HepG2 (cell line): Measurements from ENCODE around the gene PSMD12. TPM values are rescaled to one million over a fixed set of nuclear protein-coding genes. Genes with fewer than 3 reads are reported as not detected.

ENCODE experiments used
- ATAC-seq: fragments of 200-7000 bp; cut with Tn5 transposase; 3 replicates; pipeline ENCODE4 v1.9.1; 2020; ENCODE audit warnings: mild to moderate bottlenecking, moderate library complexity
- BruUV-seq: library from RNA; stranded (reverse); fragments of 400-500 nt; replicated peaks from 2 replicates; lab custom pipeline; 2021; lab: Mats Ljungman, UMichigan
- CTCF ChIA-PET: fragments of 300-600 bp; formaldehyde crosslinking; extraction: SDS; loops from one replicate; lab custom pipeline; 2021; ENCODE audit warnings: low total read pairs, inconsistent platforms, low intra/inter-chr PET ratio; lab: Yijun Ruan, JAX
- POLR2A ChIA-PET: fragments of 350-600 bp; sonication (Branson Sonifier 250); formaldehyde crosslinking; loops from one replicate; lab custom pipeline; 2020; ENCODE audit warnings: antibody characterized with exemption, inconsistent platforms; lab: Yijun Ruan, JAX
- DNase-seq: peaks from one replicate; pipeline ENCODE4 v3.0.0-alpha.2; 2015; ENCODE audit warnings: low spot score
- FAIRE-seq: peaks from 3 replicates; lab custom pipeline; 2011; peaks lifted over from hg19 to GRCh38; lab: Jason Lieb, UNC
- H2AFZ ChIP-seq: one replicate; pipeline ENCODE4 v1.6.1; 2011; ENCODE audit warnings: low read length, inconsistent platforms
- H3K27ac ChIP-seq: fragments of 300-600 bp; 3 replicates; pipeline ENCODE4 v1.8.0; 2011; ENCODE audit warnings: mixed run types, mild to moderate bottlenecking, mixed read lengths, low read length, inconsistent platforms; ENCODE audit not compliant: insufficient read depth; ENCODE audit errors: extremely low read length
- H3K27me3 ChIP-seq, 2 experiments: fragments of 200-600 bp in 1 of 2; 2 replicates in 1 of 2; 3 replicates in 1 of 2; pipeline versions ENCODE4 v1.6.0 to v1.8.0; 2011; ENCODE audit warnings: low read length in 2 of 2, mild to moderate bottlenecking in 2 of 2, moderate library complexity in 2 of 2, inconsistent platforms in 1 of 2; ENCODE audit not compliant: insufficient read depth in 2 of 2, control insufficient read depth in 1 of 2
- H3K36me3 ChIP-seq, 2 experiments: fragments of 200-600 bp in 1 of 2; replicated peaks in 1 of 2; 2 replicates in 1 of 2; 3 replicates in 1 of 2; pipeline versions ENCODE4 v1.5.1 to v1.8.0; 2011; ENCODE audit warnings: low read length in 2 of 2, inconsistent platforms in 1 of 2; ENCODE audit not compliant: insufficient read depth in 2 of 2, control insufficient read depth in 1 of 2
- H3K4me1 ChIP-seq: 2 replicates; pipeline ENCODE4 v1.5.1; 2012; ENCODE audit warnings: low read length, inconsistent platforms; ENCODE audit not compliant: insufficient read depth
- H3K4me2 ChIP-seq: 2 replicates; pipeline ENCODE4 v1.6.0; 2011; ENCODE audit warnings: low read depth, low read length, inconsistent platforms
- H3K4me3 ChIP-seq, 3 experiments: fragments of 200-600 bp in 1 of 3; sonication (generic), shearing (Covaris generic) in 1 of 3; replicated peaks in 1 of 3; 2 replicates each; pipeline ENCODE4 v1.5.1; 2011 to 2016; ENCODE audit warnings: low read length in 3 of 3, inconsistent platforms in 2 of 3, low read depth in 2 of 3, mild to moderate bottlenecking in 2 of 3, control low read depth in 1 of 3, mixed read lengths in 1 of 3; ENCODE audit not compliant: insufficient read depth in 1 of 3
- H3K79me2 ChIP-seq: one replicate; pipeline ENCODE4 v1.6.1; 2011; ENCODE audit warnings: low read length, inconsistent platforms; ENCODE audit not compliant: insufficient read depth
- H3K9ac ChIP-seq: 2 replicates; pipeline ENCODE4 v1.6.0; 2011; ENCODE audit warnings: mild to moderate bottlenecking, low read depth, low read length, inconsistent platforms; ENCODE audit not compliant: insufficient read depth
- H3K9me3 ChIP-seq: 2 replicates; pipeline ENCODE4 v1.5.1; 2012; ENCODE audit warnings: mild to moderate bottlenecking, low read length
- H4K20me1 ChIP-seq: 2 replicates; pipeline ENCODE4 v1.6.0; 2011; ENCODE audit warnings: inconsistent platforms, mild to moderate bottlenecking, low read length, moderate library complexity; ENCODE audit not compliant: insufficient read depth
- AKAP8 ChIP-seq: sonication (generic); formaldehyde crosslinking; IDR thresholded peaks from 2 replicates; pipeline ENCODE4 v1.5.1; 2020; ENCODE audit warnings: mild to moderate bottlenecking, missing genetic modification reagents
- EED ChIP-seq: sonication (generic); formaldehyde crosslinking; IDR thresholded peaks from 2 replicates; pipeline ENCODE4 v1.5.0; 2020; ENCODE audit warnings: mild to moderate bottlenecking, missing genetic modification reagents
- GATAD1 ChIP-seq: IDR thresholded peaks from 2 replicates; pipeline ENCODE4 v1.6.1; 2016; ENCODE audit warnings: missing genetic modification reagents, missing compliant biosample characterization
- GZF1 ChIP-seq: sonication (generic); formaldehyde crosslinking; IDR thresholded peaks from 2 replicates; pipeline ENCODE4 v1.5.1; 2020; ENCODE audit warnings: mild to moderate bottlenecking, missing genetic modification reagents
- HINFP ChIP-seq: sonication (generic); formaldehyde crosslinking; IDR thresholded peaks from 2 replicates; pipeline ENCODE4 v1.4.0; 2020; ENCODE audit warnings: low read depth, mild to moderate bottlenecking, missing genetic modification reagents
- JARID2 ChIP-seq: sonication (generic); formaldehyde crosslinking; IDR thresholded peaks from 2 replicates; pipeline ENCODE4 v1.8.1; 2023; ENCODE audit warnings: missing genetic modification reagents, inconsistent platforms; ENCODE audit not compliant: insufficient replicate concordance
- KMT2B ChIP-seq: IDR thresholded peaks from 2 replicates; pipeline ENCODE4 v1.6.1; 2016; ENCODE audit warnings: missing genetic modification reagents, missing compliant biosample characterization
- MAZ ChIP-seq, 2 experiments: sonication (generic) in 1 of 2; formaldehyde crosslinking in 1 of 2; IDR thresholded peaks; 2 replicates each; pipeline versions ENCODE4 v1.5.0 to v1.6.1; 2012 to 2020; ENCODE audit warnings: low read depth in 2 of 2, mild to moderate bottlenecking in 2 of 2, borderline replicate concordance in 1 of 2, improper control_type of control experiment in 1 of 2, low read length in 1 of 2, missing genetic modification reagents in 1 of 2, moderate library complexity in 1 of 2
- MEF2D ChIP-seq: sonication (generic); formaldehyde crosslinking; IDR thresholded peaks from 2 replicates; pipeline ENCODE4 v1.5.1; 2020; ENCODE audit warnings: mild to moderate bottlenecking, missing genetic modification reagents
- PAX8 ChIP-seq: sonication (generic); formaldehyde crosslinking; IDR thresholded peaks from 2 replicates; pipeline ENCODE4 v1.8.0; 2022; ENCODE audit warnings: mild to moderate bottlenecking, missing genetic modification reagents, borderline replicate concordance
- TARDBP ChIP-seq: sonication (generic); formaldehyde crosslinking; IDR thresholded peaks from 2 replicates; pipeline ENCODE4 v1.8.0; 2022; ENCODE audit warnings: mild to moderate bottlenecking, missing genetic modification reagents
- XRCC5 ChIP-seq: fragments of 200-400 bp; formaldehyde crosslinking; optimal IDR thresholded peaks from 2 replicates; pipeline ENCODE3; 2017; ENCODE audit warnings: mild to moderate bottlenecking, low read length
- YY1 ChIP-seq: IDR thresholded peaks from 2 replicates; pipeline ENCODE4 v1.6.1; 2011; ENCODE audit warnings: low read length, low read depth, moderate library complexity, mild to moderate bottlenecking; ENCODE audit not compliant: insufficient read depth, insufficient replicate concordance
- ZBTB7B ChIP-seq: sonication (generic); formaldehyde crosslinking; IDR thresholded peaks from 2 replicates; pipeline ENCODE4 v1.4.0; 2020; ENCODE audit warnings: missing genetic modification reagents
- ZNF17 ChIP-seq: sonication (generic); formaldehyde crosslinking; IDR thresholded peaks from 2 replicates; pipeline ENCODE4 v1.5.0; 2020; ENCODE audit warnings: mild to moderate bottlenecking, missing genetic modification reagents
- ZNF225 ChIP-seq: sonication (generic); formaldehyde crosslinking; IDR thresholded peaks from 2 replicates; pipeline ENCODE4 v1.4.0; 2020; ENCODE audit warnings: mild to moderate bottlenecking, missing genetic modification reagents
- ZNF350 ChIP-seq: sonication (generic); formaldehyde crosslinking; IDR thresholded peaks from 2 replicates; pipeline ENCODE4 v1.4.0; 2020; ENCODE audit warnings: mild to moderate bottlenecking, low read depth, missing genetic modification reagents, borderline replicate concordance
- ZNF589 ChIP-seq: sonication (generic); formaldehyde crosslinking; conservative IDR thresholded peaks from 2 replicates; pipeline ENCODE4 v1.8.0; 2022; ENCODE audit warnings: mild to moderate bottlenecking, moderate library complexity, missing genetic modification reagents
- ZNF614 ChIP-seq: IDR thresholded peaks from 2 replicates; pipeline ENCODE4 v1.6.1; 2018; ENCODE audit warnings: missing biosample characterization, missing genetic modification reagents, inconsistent platforms, borderline replicate concordance
- ZNF652 ChIP-seq: IDR thresholded peaks from 2 replicates; pipeline ENCODE4 v1.6.1; 2016; ENCODE audit warnings: low read depth, borderline replicate concordance
- ZNF704 ChIP-seq: sonication (generic); formaldehyde crosslinking; IDR thresholded peaks from 2 replicates; pipeline ENCODE4 v1.8.1; 2023; ENCODE audit warnings: mild to moderate bottlenecking, inconsistent platforms, moderate library complexity, missing genetic modification reagents, borderline replicate concordance
- ZSCAN30 ChIP-seq: sonication (generic); formaldehyde crosslinking; IDR thresholded peaks from 2 replicates; pipeline ENCODE4 v1.5.0; 2020; ENCODE audit warnings: mild to moderate bottlenecking, missing genetic modification reagents
- WGBS: methylation state at CpG from one replicate; pipeline ENCODE4 v1.1.6; 2017; ENCODE audit warnings: low lambda C conversion rate; 5-methylcytosine and 5-hydroxymethylcytosine counted together
- in situ Hi-C: cut with HindIII; loops from 2 replicates; pipeline ENCODE4 v1.10.0; 2017; ENCODE audit warnings: low pct_unique_long_range_greater_than_20kb; ENCODE audit not compliant: extremely low pct_ligation_motif_present
- intact Hi-C: fragments of 100-400 bp; cut with micrococcal nuclease; formaldehyde crosslinking; loops from one replicate; pipeline ENCODE4 v1.10.0; 2022; ENCODE audit not compliant: unreplicated experiment
- polyA plus RNA-seq, 8 experiments: library from polyadenylated mRNA; depleted of rRNA in 3 of 8; stranded (reverse) in 7 of 8; unstranded in 1 of 8; fragments of >200 nt; fragmentation: Illumina TruSeq in 4 of 8; extraction: Trizol in 4 of 8; gene quantifications; 2 replicates each; pipeline versions ENCODE4 v1.2.1 to v1.2.3, GENCODE V29; 2011 to 2016; ENCODE audit warnings: low read depth in 4 of 8, missing spikeins in 1 of 8, mixed read lengths in 1 of 8; ENCODE audit not compliant: insufficient read depth in 1 of 8
- total RNA-seq, 5 experiments: library from RNA; depleted of rRNA; stranded (reverse); fragments of >200 nt; fragmentation: Illumina TruSeq; extraction: Trizol; gene quantifications; 2 replicates each; pipeline ENCODE4 v1.2.3, GENCODE V29; 2016; ENCODE audit warnings: low read depth in 1 of 5

The PSMD12 gene
- total and polyA plus RNA-seq, 2 of the 13 experiments (the other 11 are each of a cell fraction or from before 2014, with no cell fraction given), result 27.4 to 71.7 TPM

- no peak for TF ChIP-seq ZNF225 (CRISPR knock-in tag)
- TF ChIP-seq GATAD1, result no peak
- no peak for TF ChIP-seq ZNF589 (CRISPR knock-in tag)
- TF ChIP-seq XRCC5, result no peak
- no peak for TF ChIP-seq JARID2 (CRISPR knock-in tag)
- no peak for TF ChIP-seq GZF1 (CRISPR knock-in tag)
These were observed 9.3 kb upstream of the PSMD12 start (continued) for GRCh38 chr17:67375716-67376115.

- intact Hi-C loops, result loop anchor here (5.0 kb wide), 1 partner anchor 257 kb away; no protein-coding TSS in a partner anchor
- no peak for FAIRE-seq
- Histone ChIP-seq H3K79me2 (no peaks in the 10 kb centered on the region), H3K9me3 (no peaks in the 10 kb centered on the region), H3K4me3 (peak overlapping the region in 1 of 3 experiments; percentile 63; a peak in 3 of 6 replicates), H3K27ac (no peak overlapping the region), H4K20me1 (no peaks in the 10 kb centered on the region), H3K4me1 (peaks cover 32% of the 10 kb centered on the region), H3K4me2 (peak overlapping the region; percentile 87), H3K9ac (no peak overlapping the region; the same call in 1 of the 2 replicates), H3K36me3 (no peaks in the 10 kb centered on the region), H3K27me3 (0 out of 5 replicates have a peak, but pooled peaks cover 0 to 6% of the 10 kb centered on the region in 2 experiments), H2AFZ (no peak overlapping the region)
- in situ Hi-C loops, result loop anchor here (5.0 to 10.0 kb wide), 3 partner anchors 92 to 317 kb away; no protein-coding TSS in a partner anchor
- DNase-seq, result no peak
- TF ChIP-seq HINFP (CRISPR knock-in tag), result 0 out of 2 replicates have a peak, but pooled peaks have one; percentile 10
- TF ChIP-seq EED (CRISPR knock-in tag), result no peak
- TF ChIP-seq ZNF614, result peak; percentile 7; the same call in 1 of the 2 replicates
- no peak for TF ChIP-seq ZNF17 (CRISPR knock-in tag)
- TF ChIP-seq JARID2 (CRISPR knock-in tag), result no peak
- no peak for TF ChIP-seq ZSCAN30
- no peak for TF ChIP-seq ZNF652
- no peak for TF ChIP-seq ZBTB7B (CRISPR knock-in tag)
- TF ChIP-seq PAX8 (CRISPR knock-in tag), result no peak
- no peak for TF ChIP-seq YY1
- no peak for TF ChIP-seq MEF2D (CRISPR knock-in tag)
- TF ChIP-seq MAZ (IDR thresholded peaks at IDR 0.05; ENCODE audit: borderline replicate concordance, low read depth, low read length), result 0 out of 2 replicates have a peak, but pooled peaks have one; percentile 2
- TF ChIP-seq MAZ (CRISPR knock-in tag; IDR thresholded peaks at IDR 0.05; ENCODE audit: low read depth), result no peak
- TF ChIP-seq KMT2B (CRISPR knock-in tag), result 0 out of 2 replicates have a peak, but pooled peaks have one; percentile 8
- TF ChIP-seq ZNF350 (CRISPR knock-in tag), result 0 out of 2 replicates have a peak, but pooled peaks have one; percentile 13
- no peak for TF ChIP-seq AKAP8
- no peak for TF ChIP-seq TARDBP (CRISPR knock-in tag)
- no peak for TF ChIP-seq ZNF704 (CRISPR knock-in tag)
- no peak; the same call in 2 of the 3 replicates for ATAC-seq
- BruUV-seq, result no TSS peak
- WGBS, result 42% methylated on average over 5 of the region's 5 CpGs
- POLR2A ChIA-PET, result interaction anchor here (0.9 kb wide), 1 partner anchor 11 kb away, joined by 3 read pairs; no protein-coding TSS in a partner anchor
- CTCF ChIA-PET, result interaction anchor here (0.7 to 2.3 kb wide), 4 partner anchors 100 to 315 kb away, joined by 3 to 14 read pairs (median 8); no protein-coding TSS in a partner anchor
These were observed 8.7 kb upstream of the PSMD12 start for GRCh38 chr17:67375054-67375427.
